GM18517 (cell line): ENCODE results near the gene CHTF8.
"Not testable (repeated sequence)": the region's sequence is repeated elsewhere in the genome, so short reads cannot be mapped to it uniquely, and the experiment has no call there.

Source experiments
- ATAC-seq: cut with Tn5 transposase; IDR thresholded peaks from one replicate; pipeline ENCODE4 v1.9.1; 2021; ENCODE audit warnings: mild to moderate bottlenecking, moderate library complexity; ENCODE audit not compliant: unreplicated experiment

Gene CHTF8, protein sequence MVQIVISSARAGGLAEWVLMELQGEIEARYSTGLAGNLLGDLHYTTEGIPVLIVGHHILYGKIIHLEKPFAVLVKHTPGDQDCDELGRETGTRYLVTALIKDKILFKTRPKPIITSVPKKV

DNA sequence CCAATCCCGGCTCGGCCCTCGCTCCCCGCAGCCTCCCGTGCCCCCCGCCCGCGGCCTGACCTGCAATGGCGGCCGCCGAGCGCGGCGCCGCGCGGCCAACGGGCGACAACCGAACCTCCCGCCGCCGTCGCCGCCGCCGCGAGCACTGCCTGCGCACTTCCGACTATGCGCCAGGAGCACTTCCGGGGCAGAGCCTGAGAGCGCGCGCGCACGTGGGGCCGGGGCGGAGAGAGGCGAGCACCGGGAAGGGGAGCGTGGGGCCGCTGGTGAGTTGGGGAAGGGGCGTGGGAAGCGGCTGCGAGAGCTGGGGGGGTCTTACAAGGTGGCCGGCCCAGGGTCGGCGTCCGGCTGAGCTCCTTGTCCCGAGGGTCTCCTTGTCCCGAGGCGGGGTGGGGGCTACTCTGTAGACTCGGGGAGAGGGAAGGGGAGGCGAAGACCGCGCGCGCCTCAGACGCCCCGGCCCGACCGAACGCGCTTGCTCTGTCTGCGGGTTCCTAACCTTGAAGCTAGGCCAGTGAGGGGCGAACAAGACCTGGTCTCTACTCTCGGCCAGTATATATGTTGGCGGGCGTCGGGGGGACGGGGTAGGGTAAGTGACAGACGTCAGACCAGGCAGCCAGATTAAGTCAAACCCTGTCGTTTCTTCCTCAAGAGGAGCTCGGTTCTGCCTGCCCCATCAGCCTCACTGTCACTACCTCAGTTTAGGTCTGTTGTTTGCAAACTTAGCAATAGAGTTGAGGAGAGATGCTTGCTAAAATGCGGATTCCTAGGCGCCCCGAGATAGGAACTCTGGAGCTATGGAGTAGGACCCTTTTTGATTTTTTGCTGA is at the start of gene CHTF8, which contains the start of gene UTP4:
TSS of gene CHTF8 (minus strand) at position 165 of the 829 bp plus-strand sequence. CDS start 11,130 bp downstream, outside the sequence.
TSS of gene UTP4 (plus strand) at position 226 of the 829 bp plus-strand sequence. CDS start 811 bp downstream, outside the sequence.
- ATAC-seq: peak; percentile 64

DNA sequence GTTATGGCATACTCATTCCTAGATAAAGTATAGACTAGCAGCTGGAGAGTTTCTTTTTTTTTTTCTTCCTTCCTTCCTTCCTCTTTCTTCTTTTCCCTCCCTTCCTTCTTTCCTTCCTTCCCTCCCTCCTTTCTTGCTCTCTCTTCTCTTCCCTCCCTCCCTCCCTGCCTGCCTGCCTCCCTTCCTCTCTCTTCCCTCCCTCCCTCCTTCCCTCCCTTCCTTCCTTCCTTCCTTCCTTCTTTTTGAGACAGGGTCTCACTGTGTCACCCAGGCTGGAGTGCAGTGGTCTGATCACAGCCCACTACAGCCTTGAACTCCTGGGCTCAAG is 47.6 kb upstream of the CHTF8 start:
- no peak for ATAC-seq

DNA sequence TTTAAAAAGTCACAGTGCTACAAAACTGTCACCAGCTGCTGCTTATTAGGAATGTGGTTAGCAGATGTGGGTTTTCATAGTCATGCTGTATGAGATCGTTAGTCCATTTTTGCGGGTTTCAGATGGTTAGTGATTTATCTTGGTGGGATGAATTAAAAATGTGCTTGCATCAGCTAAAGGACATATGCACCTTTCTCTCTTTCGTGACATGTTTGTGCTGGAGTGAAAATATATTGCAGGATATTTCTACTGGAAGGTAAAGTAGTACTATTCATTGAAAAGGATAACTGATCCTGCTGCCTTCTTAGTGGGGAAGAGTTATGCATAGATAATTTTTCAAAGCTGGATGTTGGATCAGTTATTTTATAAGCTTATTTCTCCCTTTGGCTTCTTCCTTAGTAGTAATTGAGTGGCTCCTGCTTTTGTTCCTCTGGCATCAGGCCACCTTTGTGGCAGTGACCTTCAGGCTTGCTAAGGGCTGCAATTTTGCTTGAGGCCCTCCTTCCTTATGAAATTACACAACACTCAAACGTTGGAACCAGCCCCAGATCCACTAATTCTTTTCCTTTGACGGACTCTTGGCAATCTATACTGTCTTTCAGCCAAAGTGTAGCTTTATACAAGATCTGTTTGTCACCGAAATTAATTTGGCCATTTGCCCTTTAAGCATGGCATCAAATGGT is 47.1 kb upstream of the CHTF8 start:
- ATAC-seq: no peak

DNA sequence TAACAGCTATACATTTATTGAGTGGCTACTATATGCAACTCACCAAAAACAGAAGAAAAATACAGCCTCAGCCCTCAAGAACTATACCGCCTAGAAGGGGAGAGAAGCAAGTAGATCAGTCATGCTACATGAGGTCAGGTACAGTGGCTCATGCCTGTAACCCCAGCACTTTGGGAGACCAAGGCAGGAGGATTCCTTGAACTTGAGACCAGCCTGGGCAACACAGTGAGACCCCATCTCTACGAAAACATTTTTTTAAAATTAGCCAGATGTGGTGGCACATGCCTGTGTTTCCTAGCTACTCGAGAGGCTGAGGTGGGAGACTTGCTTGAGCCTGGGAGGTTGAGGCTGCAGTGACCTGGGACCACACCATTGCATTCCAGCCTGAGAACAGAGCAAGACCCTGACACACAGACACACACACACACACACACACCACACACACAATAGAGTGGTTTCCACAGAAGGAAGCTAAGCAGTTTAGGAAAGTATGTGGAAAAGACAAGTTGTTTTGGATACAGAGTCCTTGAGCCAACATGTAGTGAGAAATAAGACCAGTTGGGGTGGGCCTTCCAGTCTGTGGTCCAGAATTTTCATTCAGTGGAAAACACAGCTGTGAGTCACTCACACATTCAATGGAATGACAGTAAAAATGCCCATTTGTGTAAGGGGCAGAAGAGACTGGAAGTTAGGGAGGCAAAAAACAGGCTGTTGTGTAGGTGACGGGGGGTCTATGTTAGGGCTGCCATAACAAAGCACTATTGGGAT is 43.8 kb upstream of the CHTF8 start:
- no peak for ATAC-seq

DNA sequence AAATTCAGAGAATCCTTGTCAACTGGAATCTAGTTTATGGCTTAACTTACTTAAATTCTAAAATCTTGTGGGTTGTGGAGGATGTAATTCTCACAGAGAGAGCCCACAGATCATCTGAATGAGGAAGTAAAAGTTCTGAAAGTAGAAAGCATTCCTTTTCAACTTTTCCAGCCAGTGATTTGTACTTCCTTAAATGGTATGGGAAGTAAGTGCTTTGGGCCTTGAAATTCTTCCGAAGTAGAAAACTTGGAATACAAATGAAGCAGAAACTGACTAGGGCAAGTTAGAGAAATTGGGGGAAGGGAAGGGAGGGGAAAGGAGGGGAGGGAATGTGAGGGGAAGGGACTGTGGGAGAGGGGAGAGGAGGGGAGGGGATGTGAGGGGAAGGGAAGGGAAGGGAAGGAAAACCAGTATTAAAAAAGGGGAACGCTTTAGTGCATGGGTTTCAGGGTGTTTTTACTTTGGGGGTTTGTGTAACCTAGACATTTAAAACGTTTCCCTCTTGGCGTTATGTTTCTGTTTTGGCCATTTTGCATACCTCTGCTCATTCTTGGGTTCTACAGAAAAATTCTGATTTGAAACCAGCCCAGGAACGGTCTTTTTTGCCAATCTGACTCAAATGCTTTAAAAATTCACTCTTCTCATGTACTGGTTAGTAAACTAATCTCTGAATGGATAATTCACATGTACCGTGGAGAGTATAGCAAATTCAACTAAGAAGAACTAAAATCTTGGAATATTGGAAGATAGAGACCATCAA is 39.1 kb upstream of the CHTF8 start:
- no peak for ATAC-seq

DNA sequence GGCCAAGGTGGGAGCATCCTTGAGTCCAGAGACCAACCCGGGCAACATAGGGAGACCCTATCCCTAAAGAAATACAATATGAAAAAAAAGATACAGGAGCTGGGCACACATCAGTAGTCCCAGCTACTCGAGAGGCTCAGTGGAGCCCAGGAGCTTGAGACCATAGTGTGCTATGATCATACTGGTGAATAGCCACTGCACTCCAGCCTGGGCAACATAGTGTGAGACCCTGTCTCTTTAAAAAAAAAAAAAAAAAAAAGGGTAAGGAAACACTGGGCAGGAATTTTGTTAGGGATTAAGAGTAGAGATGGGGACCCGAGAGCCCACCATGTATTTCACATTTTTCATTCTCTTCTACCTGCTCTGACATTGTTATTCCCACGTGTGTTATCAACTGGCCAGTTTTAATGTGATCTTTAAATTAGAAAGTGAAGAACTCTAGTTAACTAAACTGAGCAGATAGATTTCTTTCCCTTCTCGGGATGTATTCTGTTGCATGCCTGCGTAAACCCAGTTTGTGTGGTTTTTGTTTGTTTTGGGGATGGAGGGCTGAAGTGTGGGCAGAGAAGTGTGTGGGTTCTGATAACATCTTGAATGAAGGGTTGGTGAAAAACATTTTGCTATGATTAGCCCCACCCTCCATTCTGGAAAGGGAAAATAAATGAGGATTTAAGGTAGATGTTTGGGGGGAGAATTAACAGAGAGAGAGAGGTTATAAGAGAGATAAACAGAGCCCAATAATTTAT is 37.4 kb upstream of the CHTF8 start:
- ATAC-seq: no peak

DNA sequence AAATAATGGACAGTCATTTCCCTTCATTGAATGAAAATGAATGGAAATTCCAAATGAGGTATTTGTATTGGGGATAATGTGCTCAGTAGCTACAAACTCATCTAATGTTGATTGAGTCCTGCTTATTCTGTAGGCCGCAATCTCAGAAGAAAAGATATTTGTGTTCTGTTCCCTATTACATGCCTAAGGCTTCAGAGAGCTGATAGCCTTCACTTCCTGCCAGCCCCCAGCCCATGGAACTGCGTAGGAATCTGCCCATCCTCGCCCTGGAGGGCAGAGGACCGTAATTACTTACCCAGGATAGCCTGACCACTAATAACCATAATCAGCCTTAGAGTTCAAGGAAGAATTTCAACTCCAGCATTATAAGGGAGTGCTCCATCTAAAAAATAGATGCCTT is 36.7 kb upstream of the CHTF8 start:
- no peak for ATAC-seq

DNA sequence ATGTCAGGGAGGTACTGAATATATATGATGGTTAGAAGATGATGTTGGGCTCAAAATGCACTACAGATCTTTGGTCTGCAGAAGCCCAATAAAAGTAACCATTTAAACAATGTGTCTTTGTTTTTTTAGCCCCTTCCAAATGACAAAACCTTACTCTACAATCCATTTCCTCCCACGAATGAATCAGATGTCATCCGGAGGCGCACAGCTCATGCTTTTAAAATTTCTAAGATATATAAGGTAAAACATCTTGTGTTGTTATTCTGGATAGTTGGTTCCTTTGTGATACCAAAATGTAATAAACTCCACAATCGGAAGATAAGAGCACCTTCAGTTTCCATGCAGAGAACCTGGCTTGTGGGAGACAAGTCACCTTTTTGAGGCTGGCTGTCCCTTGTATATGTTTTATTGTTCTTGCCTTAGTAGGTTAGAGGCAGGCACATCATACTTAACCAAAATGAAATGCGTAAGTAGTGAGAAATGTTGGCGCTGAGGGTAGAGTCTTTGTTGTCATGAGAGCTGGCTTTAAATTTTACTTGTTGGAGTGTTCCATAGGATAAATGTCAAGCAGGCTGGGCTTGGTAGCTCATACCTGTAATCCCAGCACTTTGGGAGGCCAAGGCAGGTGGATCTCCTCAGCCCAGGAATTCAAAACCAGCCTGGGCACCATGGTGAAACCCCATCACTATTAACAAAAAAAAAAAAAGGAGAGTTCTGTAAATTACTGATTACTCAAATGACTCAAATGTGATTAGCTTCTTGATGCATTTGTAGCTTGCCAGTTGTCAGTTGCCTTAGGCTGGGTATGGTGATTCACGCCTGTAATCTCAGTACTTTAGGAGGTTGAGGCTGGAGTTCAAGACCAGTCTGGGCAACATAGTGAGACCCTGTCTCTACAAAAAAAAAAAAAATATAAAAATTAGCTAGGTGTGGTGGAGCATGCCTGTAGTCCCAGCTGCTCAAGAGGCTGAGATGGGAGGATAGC is 34.9 kb upstream of the CHTF8 start:
- no peak for ATAC-seq

DNA sequence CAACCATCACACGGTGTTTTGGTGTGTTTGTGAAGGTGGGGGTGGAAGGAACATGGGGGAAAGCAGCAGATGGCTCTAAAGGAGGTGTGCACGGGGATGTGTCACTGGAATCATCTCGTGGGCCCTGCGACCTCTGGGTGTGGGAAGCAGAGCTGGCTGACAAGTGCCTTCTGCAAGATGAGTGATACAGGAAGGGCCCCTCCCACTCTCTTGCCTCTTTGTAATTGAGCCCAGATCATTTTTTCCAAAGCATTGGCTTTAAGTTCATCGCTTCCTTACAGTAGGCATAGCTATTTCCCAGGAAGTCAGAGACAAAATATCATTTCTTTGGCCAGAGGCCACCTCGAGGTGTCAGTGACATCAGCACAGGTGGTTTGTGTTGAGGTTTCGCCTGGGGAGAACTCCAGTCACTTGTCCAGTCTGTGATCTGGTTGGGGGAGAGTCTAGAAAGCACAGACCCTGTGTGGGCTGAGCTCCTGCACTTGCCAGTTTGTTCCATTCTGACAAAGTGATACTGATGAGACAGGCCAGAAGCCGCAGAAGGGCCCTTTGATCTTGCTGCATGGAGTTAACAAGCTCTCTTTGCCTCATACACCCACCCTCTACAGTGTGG is 33.9 kb upstream of the CHTF8 start:
- no peak for ATAC-seq

DNA sequence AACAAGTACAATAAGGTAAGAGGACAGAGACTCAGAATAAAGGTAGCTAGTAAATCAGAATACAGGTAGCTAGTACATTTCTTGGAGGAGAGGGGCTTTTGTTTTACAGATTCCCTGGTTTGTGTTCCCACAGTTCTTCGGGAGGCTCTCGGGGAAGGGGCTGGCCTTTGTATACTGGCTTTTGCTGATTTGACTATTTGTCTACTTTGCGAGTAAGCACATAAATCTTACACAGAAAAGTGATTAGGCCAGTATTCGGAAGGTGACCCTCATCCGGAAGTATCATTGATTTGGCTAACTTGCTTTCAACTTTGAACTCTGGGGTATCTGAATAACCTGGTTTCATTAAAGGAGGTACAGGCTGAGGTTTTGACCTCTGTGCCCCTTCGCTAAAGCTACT is 33.2 kb upstream of the CHTF8 start:
- no peak for ATAC-seq

DNA sequence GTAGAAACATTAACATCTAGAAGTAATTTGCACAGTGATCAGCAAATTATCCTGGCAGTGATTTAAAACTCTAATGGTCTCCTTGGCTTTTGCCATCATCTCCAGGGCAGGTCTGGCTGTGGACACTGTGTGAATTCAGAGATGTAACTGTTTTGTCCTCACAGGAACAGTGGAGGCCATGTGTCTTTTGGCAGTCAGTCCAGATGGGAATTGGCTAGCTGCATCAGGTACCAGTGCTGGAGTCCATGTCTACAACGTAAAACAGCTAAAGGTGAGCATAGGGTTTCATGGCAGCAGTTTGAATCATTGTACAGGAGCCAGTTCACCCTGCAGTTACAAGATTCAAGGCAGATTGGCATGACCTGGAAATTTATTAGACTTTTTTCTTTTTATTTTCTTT is 27.8 kb upstream of the CHTF8 start:
- ATAC-seq: no peak

DNA sequence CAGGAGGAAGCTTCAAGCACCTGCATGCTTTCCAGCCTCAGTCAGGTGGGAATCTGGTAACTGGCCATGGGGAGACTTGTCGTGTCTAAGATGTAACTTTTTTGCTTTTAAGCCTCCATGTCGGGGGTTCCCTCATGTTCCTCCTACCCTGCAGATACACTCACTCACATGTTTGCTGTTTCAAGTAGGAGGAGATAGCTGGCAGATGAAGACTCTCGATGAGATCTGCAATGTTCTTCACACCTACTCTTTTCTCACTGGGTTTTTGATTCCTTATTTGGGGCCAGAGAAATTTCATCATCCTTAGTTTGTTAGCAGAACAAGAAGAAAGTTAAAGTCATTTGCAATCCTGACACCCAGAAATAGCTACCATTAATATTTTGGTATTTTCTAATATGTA is 24.8 kb upstream of the CHTF8 start:
- ATAC-seq: no peak

DNA sequence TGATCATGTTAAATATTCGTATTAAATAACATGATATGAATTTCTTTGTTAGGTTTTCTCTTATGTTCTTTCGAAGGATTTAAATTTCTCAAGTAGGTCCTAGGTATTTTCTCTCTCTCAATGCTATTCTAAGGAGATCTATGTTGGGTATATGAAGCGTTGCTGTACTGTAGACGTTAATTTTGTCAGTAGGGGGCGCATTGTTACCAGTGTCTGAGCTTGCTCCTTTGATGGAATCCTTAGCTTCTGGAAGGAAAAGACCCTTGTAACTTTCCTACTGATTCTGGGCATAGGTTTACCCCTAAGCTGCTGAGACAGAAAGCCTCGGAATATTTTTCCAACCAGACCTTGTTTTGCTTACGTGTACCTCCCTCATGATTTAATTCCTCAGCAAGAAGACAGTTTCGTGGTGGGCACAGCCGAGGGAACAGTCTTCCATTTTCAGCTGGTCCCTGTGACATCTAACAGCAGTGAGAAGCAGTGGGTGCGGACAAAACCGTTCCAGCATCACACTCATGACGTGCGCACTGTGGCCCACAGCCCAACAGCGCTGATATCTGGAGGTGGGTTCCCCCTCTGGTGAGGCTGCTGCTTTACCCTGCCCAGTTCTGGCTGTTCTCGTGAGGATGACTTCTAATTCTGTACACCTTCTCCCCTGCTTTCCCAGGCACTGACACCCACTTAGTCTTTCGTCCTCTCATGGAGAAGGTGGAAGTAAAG is 17.9 kb upstream of the CHTF8 start:
- ATAC-seq: no peak

DNA sequence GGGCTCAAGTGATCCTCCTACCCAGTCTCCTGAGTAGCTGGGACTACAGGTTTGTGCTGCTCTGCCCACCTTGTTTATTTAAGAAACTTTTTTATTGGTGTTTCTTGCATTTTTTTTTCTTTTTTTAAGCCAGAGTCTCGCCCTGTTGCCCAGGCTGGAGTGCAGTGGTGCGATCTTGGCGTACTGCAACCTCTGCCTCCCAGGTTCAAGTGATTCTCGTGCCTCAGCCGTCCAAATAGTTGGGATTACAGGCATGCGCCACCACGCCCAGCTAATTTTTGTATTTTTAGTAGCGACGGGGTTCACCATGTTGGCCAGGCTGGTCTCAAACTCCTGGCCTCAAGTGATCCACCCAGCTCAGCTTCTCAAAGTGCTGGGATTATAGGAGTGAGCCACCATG is 17.2 kb upstream of the CHTF8 start:
- ATAC-seq: not testable (repeated sequence)

DNA sequence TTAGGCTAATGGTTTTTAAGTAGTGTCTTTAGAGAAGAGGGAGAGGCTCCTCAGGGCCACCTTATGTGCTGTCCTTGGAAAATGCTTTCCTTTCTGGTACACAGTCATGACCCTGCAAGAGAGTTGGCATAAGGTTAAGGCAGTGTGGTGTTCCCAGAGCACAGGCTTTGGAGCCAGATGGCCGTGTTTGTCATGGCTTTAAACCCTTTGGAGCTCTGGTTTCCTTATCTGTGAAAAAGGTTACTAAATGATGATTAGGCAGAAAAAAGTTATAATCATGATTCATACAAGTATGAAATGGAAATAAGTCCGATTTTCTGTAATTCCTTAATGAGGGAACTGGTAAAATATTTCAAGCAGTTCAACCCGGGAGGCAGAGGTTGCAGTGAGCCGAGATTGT is 13.3 kb upstream of the CHTF8 start:
- ATAC-seq: no peak

DNA sequence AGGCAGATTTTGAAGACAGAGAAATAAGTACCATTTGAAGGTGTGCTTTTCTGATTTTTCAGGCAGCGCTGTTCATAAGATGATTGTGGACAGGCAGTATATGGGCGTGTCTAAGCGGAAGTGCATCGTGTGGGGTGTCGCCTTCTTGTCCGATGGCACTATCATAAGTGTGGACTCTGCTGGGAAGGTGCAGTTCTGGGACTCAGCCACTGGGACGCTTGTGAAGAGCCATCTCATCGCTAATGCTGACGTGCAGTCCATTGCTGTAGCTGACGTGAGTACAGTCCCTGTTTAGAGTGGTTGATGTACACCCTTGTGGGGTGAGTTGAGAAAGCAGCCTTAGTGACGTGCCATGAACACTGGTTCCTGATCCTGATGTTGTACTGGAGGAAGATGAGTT is 10.7 kb upstream of the CHTF8 start:
- ATAC-seq: no peak

DNA sequence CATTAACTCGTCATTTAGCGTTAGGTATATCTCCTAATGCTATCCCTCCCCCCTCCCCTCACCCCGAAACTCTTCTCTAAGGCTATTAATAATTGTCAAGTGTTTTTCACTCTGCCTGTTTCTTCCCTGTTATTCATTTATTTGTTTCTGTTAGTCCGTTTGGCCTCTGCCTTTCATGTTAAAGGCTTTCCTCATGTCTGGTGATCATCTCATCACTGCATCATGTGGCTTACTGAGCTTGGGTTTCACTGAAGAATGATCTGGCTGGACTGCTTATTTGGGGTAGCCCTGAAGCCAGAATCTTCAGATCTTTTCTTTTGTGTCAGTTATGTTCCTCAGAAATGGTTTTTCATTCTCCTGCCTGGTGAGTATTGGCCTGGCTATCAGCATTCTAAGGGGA is 9.5 kb upstream of the CHTF8 start:
- no peak for ATAC-seq

DNA sequence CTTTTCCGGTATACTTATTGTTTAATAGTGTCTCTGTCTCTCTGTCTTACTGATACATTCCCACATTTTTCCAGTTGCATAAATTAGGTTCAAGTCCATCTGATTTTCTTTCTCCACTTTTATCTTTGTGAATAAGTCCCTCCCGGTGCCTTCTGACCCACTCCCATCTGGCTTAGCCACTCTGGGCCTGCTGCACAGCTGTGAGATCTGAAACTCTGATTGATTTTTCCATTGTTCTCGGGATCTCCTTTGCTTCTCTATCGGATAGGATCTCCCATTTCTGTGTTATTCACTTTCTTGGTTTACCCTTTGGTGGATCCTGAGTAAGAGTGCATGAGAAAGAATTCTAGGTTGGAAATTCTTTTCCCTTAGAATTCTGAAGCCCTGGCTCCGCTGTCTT is 8.6 kb upstream of the CHTF8 start:
- no peak for ATAC-seq
